Measurements from ENCODE around the gene PRR30.
"Not testable (repeated sequence)": the region's sequence is repeated elsewhere in the genome, so short reads cannot be mapped to it uniquely, and the experiment has no call there.

Gene PRR30

GRCh38 chr2:27127883-27128667, 11.1 kb downstream of the PRR30 start:
- no peak for DNase-seq

GRCh38 chr2:27126252-27126710, 12.9 kb downstream of the PRR30 start:
- no peak for DNase-seq

- DNase-seq = no peak
Observed at GRCh38 chr2:27125104-27125503, 14.1 kb downstream of the PRR30 start.

- peak; percentile 30 for DNase-seq
Observed at GRCh38 chr2:27123302-27124150, 15.7 kb downstream of the PRR30 start, which contains the start of gene ABHD1. ABHD1 (plus strand) TSS chr2:27123815; CDS start chr2:27123949, 134 bp downstream.

DNA sequence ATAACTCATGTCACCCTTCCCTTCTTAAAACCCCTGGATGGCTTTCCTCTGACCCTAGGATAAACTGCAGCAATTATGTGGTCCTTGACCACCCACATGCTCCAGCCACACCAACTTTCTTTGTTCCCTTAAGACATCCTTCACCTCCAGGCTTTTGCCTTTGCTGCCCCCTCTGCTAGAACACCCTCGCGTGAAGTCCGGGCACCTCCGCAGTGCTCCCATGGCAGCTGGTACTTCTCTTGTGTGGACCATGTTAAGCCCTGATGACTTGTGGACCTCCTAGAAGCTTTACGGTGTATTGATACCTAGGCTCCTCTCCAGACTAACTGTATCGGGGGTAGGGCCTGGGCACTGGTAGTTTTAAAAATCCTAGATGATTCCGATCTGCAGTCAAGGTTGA, 16.4 kb downstream of the PRR30 start:
- no peak for DNase-seq

DNA sequence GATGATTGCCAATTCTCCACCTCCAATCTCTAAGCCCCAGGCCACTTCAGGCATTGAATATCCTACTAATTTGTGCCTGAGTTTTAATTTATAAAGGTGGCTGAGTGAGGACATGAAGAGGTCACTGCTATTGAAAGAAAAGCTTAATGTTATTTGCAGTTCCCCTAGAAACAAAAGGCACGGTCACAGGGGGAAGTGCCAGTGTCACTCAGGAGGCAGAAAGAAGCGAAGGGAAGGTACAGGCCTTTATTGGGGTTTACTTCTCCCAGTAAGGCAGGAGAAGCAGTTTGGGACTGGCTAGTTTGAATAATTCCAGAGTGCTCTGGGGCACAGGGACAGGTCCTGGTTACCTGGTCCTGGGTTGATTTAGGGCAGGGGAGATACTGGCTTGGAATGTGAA, 17.3 kb downstream of the PRR30 start:
- no peak for DNase-seq

- not testable (repeated sequence) for DNase-seq
Observed at GRCh38 chr2:27119330-27119670, 19.9 kb downstream of the PRR30 start.

DNA sequence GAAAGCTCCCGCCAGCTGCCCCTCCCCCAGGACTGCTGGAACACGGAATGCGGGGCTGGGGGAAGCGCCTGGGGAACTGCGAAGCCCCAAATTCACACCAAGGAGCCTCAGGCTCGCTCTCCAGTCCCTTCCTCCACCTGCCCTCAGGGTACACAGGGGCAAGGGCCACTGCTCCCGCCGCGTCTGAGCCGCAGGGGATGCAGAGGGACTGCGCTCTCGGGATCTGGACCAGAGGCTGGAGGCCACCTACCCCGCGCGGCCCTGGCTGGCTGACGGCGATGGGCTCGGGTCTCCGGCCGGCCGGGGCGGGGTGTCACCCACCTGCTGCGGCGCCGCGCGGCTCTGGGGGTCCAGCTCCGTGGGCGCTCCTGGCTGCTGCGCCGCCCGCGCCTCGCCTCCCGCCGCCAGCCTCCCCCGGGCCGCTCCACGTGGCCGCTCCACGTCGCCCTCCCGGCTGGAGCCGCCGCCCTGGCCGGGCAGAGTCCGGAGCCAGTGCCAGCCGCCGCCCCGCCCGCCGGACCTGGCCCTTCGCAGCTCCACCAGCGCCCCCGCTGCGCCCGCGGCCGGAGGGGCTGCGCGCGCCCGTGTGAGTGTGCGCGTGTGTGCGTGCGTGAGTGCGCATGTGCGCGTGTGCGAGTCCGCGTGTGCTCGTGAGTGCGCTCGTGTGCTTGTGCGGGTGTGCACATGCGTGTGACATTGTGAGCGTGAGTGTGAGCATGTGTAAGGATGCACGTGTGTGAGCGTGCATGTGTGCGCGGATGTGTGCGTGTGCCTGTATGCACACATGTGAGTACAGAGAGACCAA, 20.5 kb downstream of the PRR30 start, which contains the start of gene CGREF1:
Gene CGREF1, minus strand, starts transcription at position 604 of the 805 bp plus-strand sequence. CDS start 14,762 bp downstream, outside the sequence.
- peak; percentile 35 for DNase-seq

GRCh38 chr2:27117995-27118524, 21.1 kb downstream of the PRR30 start:
- no peak for DNase-seq

DNA sequence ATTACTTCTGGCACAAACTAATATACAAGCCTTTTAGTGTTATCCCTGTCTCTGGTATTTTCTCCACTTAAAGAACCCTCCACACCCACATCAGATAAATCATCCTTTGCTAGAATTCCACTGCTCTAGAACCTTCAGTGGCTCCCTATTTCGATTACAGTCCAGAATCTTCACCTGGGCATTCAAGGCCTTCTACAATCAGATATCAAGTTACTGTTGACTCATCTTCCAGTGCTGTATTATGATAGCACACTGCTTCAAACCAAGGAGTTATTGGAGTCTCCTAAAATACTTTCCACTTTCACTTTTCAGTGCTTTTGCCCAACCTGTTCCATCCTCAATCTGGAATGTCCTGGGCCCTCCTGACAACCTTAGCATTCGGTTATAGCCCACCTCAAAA, 23.7 kb downstream of the PRR30 start:
- DNase-seq = no peak

- DNase-seq = not testable (repeated sequence)
Observed at GRCh38 chr2:27111392-27112078, 27.7 kb downstream of the PRR30 start.

DNA sequence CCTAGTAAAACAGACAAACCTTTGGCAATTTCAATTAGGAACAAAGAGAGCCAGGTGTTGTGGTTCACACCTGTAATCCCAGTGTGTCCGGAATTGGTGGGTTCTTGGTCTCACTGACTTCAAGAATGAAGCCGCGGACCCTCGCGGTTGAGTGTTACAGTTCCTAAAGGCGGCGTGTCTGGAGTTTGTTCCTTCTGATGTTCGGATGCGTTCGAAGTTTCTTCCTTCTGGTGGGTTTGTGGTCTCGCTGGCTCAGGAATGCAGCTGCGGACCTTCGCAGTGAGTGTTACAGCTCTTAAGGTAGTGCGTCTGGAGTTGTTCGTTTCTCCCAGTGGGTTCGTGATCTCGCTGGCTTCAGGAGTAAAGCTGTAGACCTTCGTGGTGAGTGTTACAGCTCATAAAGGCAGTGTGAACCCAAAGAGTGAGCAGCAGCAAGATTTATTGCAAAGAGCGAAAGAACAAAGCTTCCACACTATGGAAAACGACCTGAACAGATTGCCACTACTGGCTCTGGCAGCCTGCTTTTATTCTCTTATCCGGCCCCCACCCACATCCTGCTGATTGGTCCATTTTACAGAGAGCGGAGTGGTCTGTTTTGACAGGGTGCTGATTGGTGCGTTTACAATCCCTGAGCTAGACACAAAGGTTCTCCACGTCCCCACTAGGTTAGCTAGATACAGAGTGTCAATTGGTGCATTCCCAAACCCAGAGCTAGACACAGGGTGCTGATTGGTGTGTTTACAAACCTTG, 28.4 kb downstream of the PRR30 start:
- DNase-seq = not testable (repeated sequence)

DNA sequence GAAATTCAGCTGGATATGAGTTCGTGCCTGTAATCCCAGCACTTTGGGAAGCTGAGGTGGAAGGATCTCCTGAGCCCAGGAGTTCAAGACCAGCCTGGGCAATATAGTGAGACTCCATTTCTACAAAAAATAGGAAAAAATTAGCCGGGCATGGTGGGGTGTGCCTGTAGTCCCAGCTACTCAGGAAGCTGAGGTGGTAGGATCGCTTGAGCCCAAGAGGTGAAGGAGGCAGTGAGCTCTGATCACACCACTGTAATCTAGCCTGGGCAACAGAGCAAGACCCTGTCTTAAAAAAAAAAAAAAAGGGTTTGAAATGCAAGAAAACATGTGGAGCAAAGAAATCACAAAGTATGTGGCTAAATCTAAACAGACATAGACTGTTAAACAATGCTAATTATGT, 30.1 kb downstream of the PRR30 start:
- DNase-seq = no peak

DNA sequence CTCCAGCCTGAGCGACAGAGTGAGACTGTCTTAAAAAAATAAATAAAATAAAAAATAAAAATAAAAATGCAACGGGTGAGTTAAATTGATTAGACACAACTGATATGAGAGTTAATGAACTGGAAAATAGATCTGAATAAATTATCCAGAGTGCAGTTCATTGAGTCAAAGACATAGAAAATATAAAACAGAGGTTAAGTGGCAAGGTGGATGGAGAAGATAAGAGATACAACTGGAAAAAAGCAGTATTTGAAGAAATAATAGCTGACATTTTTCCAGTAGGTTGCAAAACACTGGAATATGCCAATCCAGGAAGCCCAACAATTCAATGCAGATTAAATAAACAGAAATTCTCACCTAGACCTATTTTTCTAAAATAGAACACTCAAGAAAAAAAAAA, 31.0 kb downstream of the PRR30 start:
- DNase-seq = peak; percentile 51

DNA sequence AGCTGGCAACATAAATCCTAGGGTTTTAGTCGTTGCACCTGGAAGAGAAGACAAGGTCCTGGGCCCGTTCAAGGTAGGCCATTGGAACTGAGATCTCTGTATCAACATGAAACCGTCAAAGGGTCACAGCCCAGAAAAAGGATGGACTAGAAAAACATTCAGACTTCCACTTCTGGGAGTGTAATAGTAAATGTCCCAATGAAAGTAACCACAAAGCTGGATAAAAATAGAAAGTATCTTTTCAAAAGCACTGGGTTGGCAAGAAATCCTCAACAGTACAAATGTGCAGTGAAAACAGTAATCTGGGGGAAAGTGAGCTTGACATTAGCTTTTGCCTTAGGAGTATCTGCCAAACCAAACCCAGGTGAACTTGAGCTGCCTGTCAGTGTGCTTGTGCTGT, 33.2 kb downstream of the PRR30 start:
- DNase-seq = no peak

DNA sequence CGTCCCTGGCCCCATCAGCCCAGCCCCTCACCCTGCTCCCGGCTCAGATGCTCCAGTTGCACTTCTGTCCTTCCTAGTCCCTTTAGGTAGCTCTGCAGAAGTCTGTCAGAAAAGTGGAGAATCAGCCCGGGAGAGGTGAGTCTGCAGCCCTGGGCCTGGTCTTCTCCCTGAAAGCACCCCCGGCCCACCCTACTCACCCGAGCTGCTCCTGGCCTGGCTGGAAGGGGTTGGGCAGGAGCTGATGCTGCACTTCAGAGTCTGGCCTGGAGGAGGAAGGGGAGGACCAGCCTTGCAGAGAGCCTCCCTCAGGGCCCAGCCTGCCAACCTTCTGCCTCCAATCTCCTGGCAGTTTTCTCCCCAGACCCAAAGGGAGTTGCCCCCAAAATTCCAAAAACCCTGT, 36.9 kb downstream of the PRR30 start:
- no peak for DNase-seq

DNA sequence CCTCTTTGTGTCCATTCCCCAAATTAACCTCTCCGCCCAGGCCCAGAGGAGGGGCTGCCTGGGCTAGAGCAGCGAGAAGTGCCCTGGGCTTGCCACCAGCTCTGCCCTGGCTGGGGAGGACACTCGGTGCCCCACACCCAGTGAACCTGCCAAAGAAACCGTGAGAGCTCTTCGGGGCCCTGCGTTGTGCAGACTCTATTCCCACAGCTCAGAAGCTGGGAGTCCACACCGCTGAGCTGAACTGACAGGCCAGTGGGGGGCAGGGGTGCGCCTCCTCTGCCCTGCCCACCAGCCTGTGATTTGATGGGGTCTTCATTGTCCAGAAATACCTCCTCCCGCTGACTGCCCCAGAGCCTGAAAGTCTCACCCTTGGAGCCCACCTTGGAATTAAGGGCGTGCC, 39.2 kb downstream of the PRR30 start:
- no peak for DNase-seq

DNA sequence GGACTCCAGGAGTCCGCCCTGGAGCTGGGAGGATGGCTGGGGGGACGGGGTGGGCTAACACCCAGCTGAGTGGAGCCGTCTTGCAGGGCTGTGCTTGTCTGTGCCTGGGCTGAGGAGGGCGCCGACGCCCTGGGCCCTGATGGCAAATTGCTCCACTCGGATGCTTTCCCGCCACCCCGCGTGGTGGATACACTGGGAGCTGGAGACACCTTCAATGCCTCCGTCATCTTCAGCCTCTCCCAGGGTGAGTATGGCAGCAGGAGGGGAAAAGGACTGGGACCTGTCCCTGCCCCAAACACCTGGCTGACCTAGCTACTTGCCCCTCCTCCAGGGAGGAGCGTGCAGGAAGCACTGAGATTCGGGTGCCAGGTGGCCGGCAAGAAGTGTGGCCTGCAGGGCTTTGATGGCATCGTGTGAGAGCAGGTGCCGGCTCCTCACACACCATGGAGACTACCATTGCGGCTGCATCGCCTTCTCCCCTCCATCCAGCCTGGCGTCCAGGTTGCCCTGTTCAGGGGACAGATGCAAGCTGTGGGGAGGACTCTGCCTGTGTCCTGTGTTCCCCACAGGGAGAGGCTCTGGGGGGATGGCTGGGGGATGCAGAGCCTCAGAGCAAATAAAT, 39.8 kb downstream of the PRR30 start:
- DNase-seq = no peak

DNA sequence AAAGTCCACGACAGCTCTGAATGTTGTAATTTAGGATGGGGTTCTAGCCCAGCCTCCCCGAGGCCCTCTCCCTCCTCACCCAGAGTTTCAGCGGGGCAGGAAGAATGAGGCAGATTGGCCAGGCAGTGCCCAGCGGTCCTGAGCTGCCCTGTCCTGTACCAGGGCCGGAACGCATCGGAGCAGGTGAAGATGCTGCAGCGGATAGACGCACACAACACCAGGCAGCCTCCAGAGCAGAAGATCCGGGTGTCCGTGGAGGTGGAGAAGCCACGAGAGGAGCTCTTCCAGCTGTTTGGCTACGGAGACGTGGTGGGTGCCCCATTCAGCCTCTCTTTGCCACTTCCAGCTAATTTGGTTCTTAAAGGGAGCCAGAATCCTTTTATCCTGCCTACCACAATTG, 41.9 kb downstream of the PRR30 start:
- no peak for DNase-seq

DNA sequence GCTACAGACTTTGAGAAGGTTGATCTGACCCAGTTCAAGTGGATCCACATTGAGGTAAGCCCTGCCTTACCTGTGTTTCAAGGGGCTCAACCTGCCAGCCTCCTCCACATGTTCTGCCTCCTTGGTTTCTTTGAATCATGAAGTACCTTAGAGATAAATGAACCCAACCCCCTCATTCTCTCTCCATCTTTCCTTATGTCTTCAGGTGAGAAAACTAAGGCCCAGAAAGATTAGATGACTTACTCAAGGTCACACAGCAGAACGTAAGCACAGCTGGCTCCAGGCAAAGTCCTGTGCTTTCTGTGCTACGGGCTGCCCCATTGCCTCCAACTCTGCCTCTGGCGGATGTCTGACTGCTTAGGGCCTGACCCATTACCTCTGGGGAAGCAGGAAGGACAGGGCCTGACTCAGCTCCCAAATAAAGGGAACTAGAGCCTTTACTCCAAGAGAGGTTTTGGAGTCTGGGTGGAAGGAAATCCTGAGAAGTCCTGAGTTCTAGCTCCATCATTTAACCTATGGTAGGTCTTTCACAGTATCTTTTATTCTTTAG, 42.4 kb downstream of the PRR30 start:
- DNase-seq = no peak

Measured in hematopoietic multipotent progenitor cell treated with erythropoietin and hydrocortisone succinate and interleukin-3 and kit ligand, for 8 days (in vitro differentiated cells).